Upper lobe of left lung (tissue), 4 donors: ENCODE measurements around the gene EPN1.

Experiments used
- CTCF ChIP-seq, 6 experiments: fragments of 450-650 bp in 4 of 6; fragments of 200-600 bp in 2 of 6; sonication (generic) in 2 of 6; IDR thresholded peaks; one replicate each; pipeline ENCODE4 v1.5.1; 2016 to 2019; ENCODE audit warnings: antibody characterized with exemption in 6 of 6
- EP300 ChIP-seq, 4 donors: sonication (generic); formaldehyde crosslinking; IDR thresholded peaks; one replicate each; pipeline ENCODE4 v1.5.1; 2017; ENCODE audit warnings: antibody characterized with exemption in 4 of 4, control low read depth in 2 of 4
- POLR2A ChIP-seq, 4 donors: fragments of 450-650 bp; IDR thresholded peaks; one replicate each; pipeline ENCODE4 v1.5.1; 2016 to 2017; ENCODE audit warnings: antibody characterized with exemption in 4 of 4, mild to moderate bottlenecking in 2 of 4
- POLR2AphosphoS5 ChIP-seq, 2 donors: sonication (generic); formaldehyde crosslinking; IDR thresholded peaks; one replicate each; pipeline ENCODE4 v1.5.1; 2017; ENCODE audit warnings: antibody characterized with exemption in 2 of 2

- TF ChIP-seq POLR2AphosphoS5 (IDR thresholded peaks at IDR 0.05) (no peak), POLR2A (IDR thresholded peaks at IDR 0.05) (no peak), CTCF (IDR thresholded peaks at IDR 0.05) (no peak), EP300 (IDR thresholded peaks at IDR 0.05) (no peak)
Measured at GRCh38 chr19:55711719-55712118, 36.7 kb downstream of the EPN1 start.
